Keratinocyte (primary cell): Measurements from ENCODE around the gene CHST10. TPM values are rescaled to one million over a fixed set of nuclear protein-coding genes. Genes with fewer than 3 reads are reported as not detected.

Experiments used
- DNase-seq: peaks from one replicate; pipeline ENCODE4 v3.0.0-alpha.2; 2011; ENCODE audit warnings: low read depth, missing footprints, low spot score
- FAIRE-seq: peaks from 2 replicates; lab custom pipeline; 2011; peaks lifted over from hg19 to GRCh38; lab: Jason Lieb, UNC
- H2AFZ ChIP-seq: 2 replicates; pipeline ENCODE4 v1.6.0; 2012; ENCODE audit warnings: low read length, control low read depth, inconsistent platforms; ENCODE audit not compliant: control insufficient read depth
- H3K27ac ChIP-seq: 2 replicates; pipeline ENCODE4 v1.5.1; 2011; ENCODE audit warnings: low read length; ENCODE audit not compliant: control insufficient read depth, insufficient read depth
- H3K27me3 ChIP-seq: 3 replicates; pipeline ENCODE4 v1.6.0; 2011; ENCODE audit warnings: low read length; ENCODE audit not compliant: control insufficient read depth, insufficient read depth; ENCODE audit errors: extremely low read depth
- H3K36me3 ChIP-seq, 2 experiments: 2 replicates in 1 of 2; 3 replicates in 1 of 2; pipeline ENCODE4 v1.5.1; 2011; ENCODE audit warnings: low read length in 2 of 2, mild to moderate bottlenecking in 1 of 2; ENCODE audit not compliant: control insufficient read depth in 2 of 2, insufficient read depth in 2 of 2; ENCODE audit errors: extremely low read depth in 1 of 2
- H3K4me1 ChIP-seq: 3 replicates; pipeline ENCODE4 v1.5.1; 2011; ENCODE audit warnings: low read length; ENCODE audit not compliant: control insufficient read depth, insufficient read depth; ENCODE audit errors: extremely low read depth
- H3K4me2 ChIP-seq: 3 replicates; pipeline ENCODE4 v1.6.0; 2011; ENCODE audit warnings: low read depth, low read length; ENCODE audit not compliant: control insufficient read depth, insufficient read depth; ENCODE audit errors: extremely low read depth
- H3K4me3 ChIP-seq, 3 experiments: fragments of 200-600 bp in 1 of 3; sonication (generic) in 1 of 3; 2 replicates in 2 of 3; 3 replicates in 1 of 3; pipeline ENCODE4 v1.5.1; 2011 to 2016; ENCODE audit warnings: low read length in 3 of 3, mild to moderate bottlenecking in 3 of 3, control low read depth in 2 of 3, inconsistent platforms in 1 of 3, low read depth in 1 of 3, mixed read lengths in 1 of 3, mixed run types in 1 of 3, moderate library complexity in 1 of 3; ENCODE audit not compliant: control insufficient read depth in 2 of 3, insufficient read depth in 2 of 3; ENCODE audit errors: extremely low read depth in 1 of 3
- H3K79me2 ChIP-seq: 2 replicates; pipeline ENCODE4 v1.6.0; 2012; ENCODE audit warnings: low read length; ENCODE audit not compliant: control insufficient read depth, insufficient read depth
- H3K9ac ChIP-seq: 3 replicates; pipeline ENCODE4 v1.6.0; 2011; ENCODE audit warnings: low read length; ENCODE audit not compliant: control insufficient read depth, insufficient read depth; ENCODE audit errors: extremely low read depth
- H3K9me1 ChIP-seq: 3 replicates; pipeline ENCODE4 v1.6.0; 2011; ENCODE audit warnings: low read length; ENCODE audit not compliant: control insufficient read depth, insufficient read depth; ENCODE audit errors: extremely low read depth
- H3K9me3 ChIP-seq: 2 replicates; pipeline ENCODE4 v1.5.1; 2012; ENCODE audit warnings: low read depth, low read length; ENCODE audit not compliant: control insufficient read depth
- H4K20me1 ChIP-seq: 3 replicates; pipeline ENCODE4 v1.6.0; 2011; ENCODE audit warnings: low read length; ENCODE audit not compliant: control insufficient read depth, insufficient read depth; ENCODE audit errors: extremely low read depth
- CTCF ChIP-seq, 3 experiments: IDR thresholded peaks in 1 of 3; conservative IDR thresholded peaks in 1 of 3; optimal IDR thresholded peaks in 1 of 3; 2 replicates in 2 of 3; 3 replicates in 1 of 3; pipeline versions ENCODE3 to v1.5.1; 2011; ENCODE audit warnings: low read length in 3 of 3, mild to moderate bottlenecking in 3 of 3, moderate library complexity in 2 of 3, control low read depth in 1 of 3, inconsistent platforms in 1 of 3; ENCODE audit not compliant: insufficient read depth in 2 of 3; ENCODE audit errors: extremely low read depth in 1 of 3
- EZH2 ChIP-seq: IDR thresholded peaks from one replicate; pipeline ENCODE4 v1.6.1; 2012; ENCODE audit warnings: inconsistent platforms, mild to moderate bottlenecking, low read length, moderate library complexity
- dilution Hi-C: fragments of 300-500 bp; cut with MboI; formaldehyde crosslinking; loops from one replicate; pipeline ENCODE4 v1.7.0; 2020; ENCODE audit warnings: low sequenced_read_pairs; ENCODE audit not compliant: extremely low pct_ligation_motif_present
- polyA plus RNA-seq, 5 experiments: library from polyadenylated mRNA; depleted of rRNA in 3 of 5; stranded (reverse) in 3 of 5; stranded (forward) in 1 of 5; unstranded in 1 of 5; fragments of >200 nt; gene quantifications; 1 replicate in 1 of 5; 2 replicates in 3 of 5; 3 replicates in 1 of 5; pipeline versions ENCODE4 v1.2.1 to v1.2.3, GENCODE V29; 2011 to 2012; ENCODE audit warnings: missing spikeins in 2 of 5, low read depth in 1 of 5, low replicate concordance in 1 of 5

The CHST10 gene
- polyA plus RNA-seq, 1 donor (not counting 4 experiments of a cell fraction or from before 2014, with no cell fraction given) = 1.6 TPM

- Histone ChIP-seq H4K20me1 (no peaks in the 10 kb centered on the region), H3K9me3 (no peaks in the 10 kb centered on the region), H3K4me2 (no peak overlapping the region), H3K4me3 (no peak overlapping the region), H3K4me1 (no peaks in the 10 kb centered on the region), H3K79me2 (no peaks in the 10 kb centered on the region), H3K36me3 (no peaks in the 10 kb centered on the region), H2AFZ (no peak overlapping the region), H3K27me3 (no peaks in the 10 kb centered on the region), H3K27ac (no peak overlapping the region), H3K9ac (no peak overlapping the region), H3K9me1 (no peaks in the 10 kb centered on the region)
- dilution Hi-C loops = no loop called here
- TF ChIP-seq CTCF (optimal IDR thresholded peaks at IDR 0.05 in 1 of 3, IDR thresholded peaks at IDR 0.05 in 1 of 3, conservative IDR thresholded peaks at IDR 0.05 in 1 of 3; ENCODE audit: extremely low read depth in 1 of 3, insufficient read depth in 2 of 3, low read length in 3 of 3) (no peak), EZH2 (no peak)
- FAIRE-seq = no peak
- DNase-seq = no peak
These were observed 17.8 kb downstream of the CHST10 start for GRCh38 chr2:100399714-100400113.

GRCh38 chr2:100397976-100398375 is 19.5 kb downstream of the CHST10 start:
- DNase-seq (no peak), FAIRE-seq (no peak)
- H4K20me1 ChIP-seq = no peaks in the 10 kb centered on the region
- no peak overlapping the region for H3K9ac ChIP-seq
- no peaks in the 10 kb centered on the region for H3K79me2 ChIP-seq
- TF ChIP-seq CTCF (optimal IDR thresholded peaks at IDR 0.05 in 1 of 3, IDR thresholded peaks at IDR 0.05 in 1 of 3, conservative IDR thresholded peaks at IDR 0.05 in 1 of 3; ENCODE audit: extremely low read depth in 1 of 3, insufficient read depth in 2 of 3, low read length in 3 of 3) (no peak), EZH2 (no peak)
- H3K4me3 ChIP-seq = no peak overlapping the region
- dilution Hi-C loops = no loop called here
- H3K27ac ChIP-seq = no peak overlapping the region
- no peaks in the 10 kb centered on the region for H3K27me3 ChIP-seq
- H3K36me3 ChIP-seq = no peaks in the 10 kb centered on the region
- H2AFZ ChIP-seq = no peak overlapping the region
- no peaks in the 10 kb centered on the region for H3K9me3 ChIP-seq
- no peaks in the 10 kb centered on the region for H3K9me1 ChIP-seq
- no peaks in the 10 kb centered on the region for H3K4me1 ChIP-seq
- no peak overlapping the region for H3K4me2 ChIP-seq
